ENCODE results near the gene OS9.

DNA sequence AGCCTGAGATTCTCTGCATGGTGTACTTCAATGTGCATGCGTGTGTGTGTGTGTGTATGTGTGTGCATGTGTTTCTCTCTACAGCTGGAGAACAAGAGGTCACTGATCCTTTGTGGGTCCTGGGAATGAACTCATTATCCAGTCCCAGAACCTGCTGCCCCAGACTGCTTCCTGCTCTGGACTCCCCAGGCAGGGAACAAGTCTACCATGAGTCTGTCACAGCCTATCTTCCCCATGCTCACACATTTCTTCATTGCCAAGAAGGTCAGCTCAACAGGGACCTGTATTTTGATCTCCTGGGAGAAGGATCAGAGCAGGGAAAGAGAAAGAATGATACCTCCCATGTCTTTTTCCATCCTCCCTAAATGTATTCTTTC lies 47.5 kb downstream of the OS9 start:
- TF ChIP-seq, protein P1, sequence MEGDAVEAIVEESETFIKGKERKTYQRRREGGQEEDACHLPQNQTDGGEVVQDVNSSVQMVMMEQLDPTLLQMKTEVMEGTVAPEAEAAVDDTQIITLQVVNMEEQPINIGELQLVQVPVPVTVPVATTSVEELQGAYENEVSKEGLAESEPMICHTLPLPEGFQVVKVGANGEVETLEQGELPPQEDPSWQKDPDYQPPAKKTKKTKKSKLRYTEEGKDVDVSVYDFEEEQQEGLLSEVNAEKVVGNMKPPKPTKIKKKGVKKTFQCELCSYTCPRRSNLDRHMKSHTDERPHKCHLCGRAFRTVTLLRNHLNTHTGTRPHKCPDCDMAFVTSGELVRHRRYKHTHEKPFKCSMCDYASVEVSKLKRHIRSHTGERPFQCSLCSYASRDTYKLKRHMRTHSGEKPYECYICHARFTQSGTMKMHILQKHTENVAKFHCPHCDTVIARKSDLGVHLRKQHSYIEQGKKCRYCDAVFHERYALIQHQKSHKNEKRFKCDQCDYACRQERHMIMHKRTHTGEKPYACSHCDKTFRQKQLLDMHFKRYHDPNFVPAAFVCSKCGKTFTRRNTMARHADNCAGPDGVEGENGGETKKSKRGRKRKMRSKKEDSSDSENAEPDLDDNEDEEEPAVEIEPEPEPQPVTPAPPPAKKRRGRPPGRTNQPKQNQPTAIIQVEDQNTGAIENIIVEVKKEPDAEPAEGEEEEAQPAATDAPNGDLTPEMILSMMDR (IDR thresholded peaks at IDR 0.05; ENCODE audit: extremely low read depth in 1 of 2, insufficient read depth in 1 of 2, low read depth in 1 of 2, low read length in 2 of 2), result no peak
- no peak for TF ChIP-seq EZH2 (IDR thresholded peaks at IDR 0.05; ENCODE audit: borderline replicate concordance, low read depth, low read length, severe bottlenecking)
- TF ChIP-seq, protein P2, sequence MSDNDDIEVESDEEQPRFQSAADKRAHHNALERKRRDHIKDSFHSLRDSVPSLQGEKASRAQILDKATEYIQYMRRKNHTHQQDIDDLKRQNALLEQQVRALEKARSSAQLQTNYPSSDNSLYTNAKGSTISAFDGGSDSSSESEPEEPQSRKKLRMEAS (IDR thresholded peaks at IDR 0.05; ENCODE audit: insufficient read depth, insufficient read length), result no peak
- TF ChIP-seq POLR2A (IDR thresholded peaks at IDR 0.05; ENCODE audit: low read depth, low read length), result no peak
- TF ChIP-seq JUN (IDR thresholded peaks at IDR 0.05; ENCODE audit: borderline replicate concordance, insufficient read depth, insufficient read length, low read depth), result no peak
- no peak for TF ChIP-seq FOS (IDR thresholded peaks at IDR 0.05; ENCODE audit: borderline replicate concordance, insufficient read depth, low read length)
- no peak for TF ChIP-seq POLR2AphosphoS5 (IDR thresholded peaks at IDR 0.05; ENCODE audit: insufficient read depth, low read depth, low read length)
